Measurements from ENCODE around the gene FLT1. TPM values are rescaled to one million over a fixed set of nuclear protein-coding genes. Genes with fewer than 3 reads are reported as not detected.

Gene FLT1
- polyA plus RNA-seq, 12 donors: 14.2 to 25.9 (median 16.6) TPM; not detected in 1

DNA sequence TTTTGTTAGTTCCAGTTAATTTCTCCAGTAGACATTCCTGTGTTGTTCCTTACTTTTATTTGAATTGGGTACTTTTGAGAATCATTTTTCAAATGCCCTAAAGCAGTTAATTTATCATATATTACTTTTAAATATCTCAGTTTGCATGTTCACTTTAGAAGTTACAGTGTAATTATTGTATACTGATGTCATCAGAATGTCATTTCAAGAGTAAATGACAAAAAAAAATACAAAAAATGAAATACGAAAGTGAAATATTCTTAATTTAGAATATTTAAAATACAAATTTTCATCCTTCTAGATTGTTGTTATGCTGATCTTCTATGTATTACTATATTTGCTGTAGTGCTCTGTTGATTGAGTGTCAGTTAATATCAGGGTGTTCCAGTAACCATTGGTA is 242.4 kb downstream of the FLT1 start:
- no peak for DNase-seq

- no peak for DNase-seq
Observed at GRCh38 chr13:28251466-28251865, 243.5 kb downstream of the FLT1 start.

DNA sequence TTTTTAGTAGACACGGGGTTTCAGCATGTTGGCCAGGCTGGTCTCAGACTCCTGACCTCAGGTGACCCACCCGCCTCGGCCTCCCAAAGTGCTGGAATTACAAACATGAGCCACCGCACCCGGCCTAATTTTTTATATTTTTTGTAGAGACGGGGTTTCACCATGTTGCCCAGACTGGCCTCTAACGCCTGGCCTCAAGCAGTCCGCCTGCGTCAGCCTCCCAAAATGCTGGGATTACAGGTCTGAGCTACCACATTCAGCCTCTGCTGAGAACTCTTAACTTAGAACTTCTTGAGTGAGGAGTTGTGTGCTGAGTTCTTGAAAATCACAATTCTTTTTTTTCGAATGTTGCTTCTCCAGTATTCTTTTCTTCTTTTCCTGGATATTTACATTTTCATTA is 244.4 kb downstream of the FLT1 start:
- no peak for DNase-seq

Other genes with a start within 250 kb of the FLT1 start
- gene POMP, start 164.0 kb upstream of the FLT1 start, polyA plus RNA-seq (ENCODE audit: insufficient read length in 12 of 12): 10 to 100 TPM in 11 of 12 donors, not detected in 1; 34.2 to 82.4 (median 70.5) TPM
- gene SLC46A3, start 223.8 kb upstream of the FLT1 start, polyA plus RNA-seq (ENCODE audit: insufficient read length in 12 of 12): 10 to 100 TPM in 1 of 12 donors, 1 to 10 TPM in 10, not detected in 1; 1.1 to 12.8 (median 1.5) TPM

All from muscle of arm (tissue), 12 donors.